Measurements from ENCODE around the gene ZNF264.

Gene ZNF264

GRCh38 chr19:57262044-57262443 lies 70.7 kb downstream of the ZNF264 start:
- no peak for DNase-seq (ENCODE audit: low read depth in 1 of 2, low spot score in 1 of 2)
- no peak for TF ChIP-seq JUND (IDR thresholded peaks at IDR 0.05; ENCODE audit: low read depth)
- in situ Hi-C loops (cut with HindIII; ENCODE audit: low pct_unique_long_range_greater_than_20kb, low sequenced_read_pairs): no loop called here

GRCh38 chr19:57263244-57263741 lies 72.0 kb downstream of the ZNF264 start:
- in situ Hi-C loops (cut with HindIII; ENCODE audit: low pct_unique_long_range_greater_than_20kb, low sequenced_read_pairs): no loop called here
- no peak for TF ChIP-seq JUND (IDR thresholded peaks at IDR 0.05; ENCODE audit: low read depth)
- DNase-seq (ENCODE audit: low read depth in 1 of 2, low spot score in 1 of 2): no peak

- in situ Hi-C loops (cut with HindIII; ENCODE audit: low pct_unique_long_range_greater_than_20kb, low sequenced_read_pairs): no loop called here
- DNase-seq (ENCODE audit: low read depth in 1 of 2, low spot score in 1 of 2): no peak
- TF ChIP-seq JUND (IDR thresholded peaks at IDR 0.05; ENCODE audit: low read depth): no peak
These were observed 76.0 kb downstream of the ZNF264 start for GRCh38 chr19:57267291-57267690.

- DNase-seq (ENCODE audit: low read depth in 1 of 2, low spot score in 1 of 2): no peak
- TF ChIP-seq JUND (IDR thresholded peaks at IDR 0.05; ENCODE audit: low read depth): no peak
- in situ Hi-C loops (cut with HindIII; ENCODE audit: low pct_unique_long_range_greater_than_20kb, low sequenced_read_pairs): no loop called here
These were observed 78.4 kb downstream of the ZNF264 start for GRCh38 chr19:57269515-57270250.

GRCh38 chr19:57271280-57271679 lies 80.0 kb downstream of the ZNF264 start:
- no peak for TF ChIP-seq JUND (IDR thresholded peaks at IDR 0.05; ENCODE audit: low read depth)
- in situ Hi-C loops (cut with HindIII; ENCODE audit: low pct_unique_long_range_greater_than_20kb, low sequenced_read_pairs): no loop called here
- DNase-seq (ENCODE audit: low read depth in 1 of 2, low spot score in 1 of 2): no peak

All from T47D (cell line).